ENCODE data around the gene VEGFC. TPM values are rescaled to one million over a fixed set of nuclear protein-coding genes. Genes with fewer than 3 reads are reported as not detected.

Gene VEGFC
- polyA plus RNA-seq, 1 donor (not counting 4 experiments of a cell fraction or from before 2014, with no cell fraction given) = 19.4 TPM

- Histone ChIP-seq H3K36me3 (ENCODE audit: control insufficient read depth in 2 of 2, extremely low read depth in 1 of 2, insufficient read depth in 2 of 2, low read length in 2 of 2) (no peaks in the 10 kb centered on the region), H4K20me1 (ENCODE audit: control insufficient read depth, extremely low read depth, insufficient read depth, low read length) (no peaks in the 10 kb centered on the region), H3K9me1 (ENCODE audit: control insufficient read depth, extremely low read depth, insufficient read depth, low read length) (no peaks in the 10 kb centered on the region), H3K27me3 (ENCODE audit: control insufficient read depth, extremely low read depth, insufficient read depth, low read length) (no peaks in the 10 kb centered on the region), H3K9ac (ENCODE audit: control insufficient read depth, extremely low read depth, insufficient read depth, low read length) (no peak overlapping the region), H3K4me1 (ENCODE audit: control insufficient read depth, extremely low read depth, insufficient read depth, low read length) (no peaks in the 10 kb centered on the region), H3K27ac (ENCODE audit: control insufficient read depth, insufficient read depth, low read length) (no peak overlapping the region), H3K4me2 (ENCODE audit: control insufficient read depth, extremely low read depth, insufficient read depth, low read depth, low read length) (no peak overlapping the region), H3K79me2 (ENCODE audit: control insufficient read depth, insufficient read depth, low read length) (no peaks in the 10 kb centered on the region), H2AFZ (ENCODE audit: control insufficient read depth, low read length) (no peak overlapping the region), H3K9me3 (ENCODE audit: control insufficient read depth, low read depth, low read length) (no peaks in the 10 kb centered on the region), H3K4me3 (ENCODE audit: control insufficient read depth in 2 of 3, extremely low read depth in 1 of 3, insufficient read depth in 2 of 3, low read depth in 1 of 3, low read length in 3 of 3) (no peak overlapping the region)
- TF ChIP-seq, protein P1, sequence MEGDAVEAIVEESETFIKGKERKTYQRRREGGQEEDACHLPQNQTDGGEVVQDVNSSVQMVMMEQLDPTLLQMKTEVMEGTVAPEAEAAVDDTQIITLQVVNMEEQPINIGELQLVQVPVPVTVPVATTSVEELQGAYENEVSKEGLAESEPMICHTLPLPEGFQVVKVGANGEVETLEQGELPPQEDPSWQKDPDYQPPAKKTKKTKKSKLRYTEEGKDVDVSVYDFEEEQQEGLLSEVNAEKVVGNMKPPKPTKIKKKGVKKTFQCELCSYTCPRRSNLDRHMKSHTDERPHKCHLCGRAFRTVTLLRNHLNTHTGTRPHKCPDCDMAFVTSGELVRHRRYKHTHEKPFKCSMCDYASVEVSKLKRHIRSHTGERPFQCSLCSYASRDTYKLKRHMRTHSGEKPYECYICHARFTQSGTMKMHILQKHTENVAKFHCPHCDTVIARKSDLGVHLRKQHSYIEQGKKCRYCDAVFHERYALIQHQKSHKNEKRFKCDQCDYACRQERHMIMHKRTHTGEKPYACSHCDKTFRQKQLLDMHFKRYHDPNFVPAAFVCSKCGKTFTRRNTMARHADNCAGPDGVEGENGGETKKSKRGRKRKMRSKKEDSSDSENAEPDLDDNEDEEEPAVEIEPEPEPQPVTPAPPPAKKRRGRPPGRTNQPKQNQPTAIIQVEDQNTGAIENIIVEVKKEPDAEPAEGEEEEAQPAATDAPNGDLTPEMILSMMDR (optimal IDR thresholded peaks at IDR 0.05 in 1 of 3, IDR thresholded peaks at IDR 0.05 in 1 of 3, conservative IDR thresholded peaks at IDR 0.05 in 1 of 3; ENCODE audit: extremely low read depth in 1 of 3, insufficient read depth in 2 of 3, low read length in 3 of 3) = no peak
- TF ChIP-seq EZH2 (IDR thresholded peaks at IDR 0.05; ENCODE audit: low read length) = no peak
- FAIRE-seq (no peak), DNase-seq (ENCODE audit: low read depth, low spot score) (no peak)
- dilution Hi-C loops (cut with MboI; ENCODE audit: extremely low pct_ligation_motif_present, low sequenced_read_pairs) = no loop called here
Observed at GRCh38 chr4:176656108-176656507, 136.6 kb downstream of the VEGFC start.

GRCh38 chr4:176654565-176655216 lies 138.0 kb downstream of the VEGFC start:
- TF ChIP-seq, protein P1 (optimal IDR thresholded peaks at IDR 0.05 in 1 of 3, IDR thresholded peaks at IDR 0.05 in 1 of 3, conservative IDR thresholded peaks at IDR 0.05 in 1 of 3; ENCODE audit: extremely low read depth in 1 of 3, insufficient read depth in 2 of 3, low read length in 3 of 3) = no peak
- no peak for TF ChIP-seq EZH2 (IDR thresholded peaks at IDR 0.05; ENCODE audit: low read length)
- no peaks in the 10 kb centered on the region for H3K79me2 ChIP-seq (ENCODE audit: control insufficient read depth, insufficient read depth, low read length)
- dilution Hi-C loops (cut with MboI; ENCODE audit: extremely low pct_ligation_motif_present, low sequenced_read_pairs) = no loop called here
- H3K4me2 ChIP-seq (ENCODE audit: control insufficient read depth, extremely low read depth, insufficient read depth, low read depth, low read length) = no peak overlapping the region
- H3K36me3 ChIP-seq (ENCODE audit: control insufficient read depth in 2 of 2, extremely low read depth in 1 of 2, insufficient read depth in 2 of 2, low read length in 2 of 2) = no peaks in the 10 kb centered on the region
- no peak overlapping the region for H2AFZ ChIP-seq (ENCODE audit: control insufficient read depth, low read length)
- H3K9me1 ChIP-seq (ENCODE audit: control insufficient read depth, extremely low read depth, insufficient read depth, low read length) = no peaks in the 10 kb centered on the region
- no peak for FAIRE-seq
- no peak for DNase-seq (ENCODE audit: low read depth, low spot score)
- H3K9ac ChIP-seq (ENCODE audit: control insufficient read depth, extremely low read depth, insufficient read depth, low read length) = no peak overlapping the region
- no peaks in the 10 kb centered on the region for H3K9me3 ChIP-seq (ENCODE audit: control insufficient read depth, low read depth, low read length)
- no peaks in the 10 kb centered on the region for H3K27me3 ChIP-seq (ENCODE audit: control insufficient read depth, extremely low read depth, insufficient read depth, low read length)
- H3K4me3 ChIP-seq (ENCODE audit: control insufficient read depth in 2 of 3, extremely low read depth in 1 of 3, insufficient read depth in 2 of 3, low read depth in 1 of 3, low read length in 3 of 3) = no peak overlapping the region
- no peak overlapping the region for H3K27ac ChIP-seq (ENCODE audit: control insufficient read depth, insufficient read depth, low read length)
- no peaks in the 10 kb centered on the region for H4K20me1 ChIP-seq (ENCODE audit: control insufficient read depth, extremely low read depth, insufficient read depth, low read length)
- H3K4me1 ChIP-seq (ENCODE audit: control insufficient read depth, extremely low read depth, insufficient read depth, low read length) = no peaks in the 10 kb centered on the region

Data from keratinocyte (primary cell).